H1 (cell line): ENCODE measurements around the gene ZGLP1. TPM values are rescaled to one million over a fixed set of nuclear protein-coding genes. Genes with fewer than 3 reads are reported as not detected.

ENCODE experiments used
- CTCF ChIA-PET: fragments of 300-600 bp; sonication (Branson Sonifier 250); formaldehyde crosslinking; loops from one replicate; lab custom pipeline; 2021; ENCODE audit not compliant: partially characterized antibody; lab: Charles Lee
- POLR2A ChIA-PET: fragments of 300-600 bp; sonication (Branson Sonifier 250); formaldehyde crosslinking; loops from one replicate; lab custom pipeline; 2021; ENCODE audit warnings: inconsistent platforms; ENCODE audit not compliant: partially characterized antibody; lab: Charles Lee
- DNase-seq, 2 experiments: peaks; one replicate each; pipeline versions ENCODE4 v3.0.0 to v3.0.0-alpha.2; 2010 to 2022; ENCODE audit warnings: low spot score in 2 of 2, low read depth in 1 of 2, mixed read lengths in 1 of 2
- FAIRE-seq: peaks from 2 replicates; lab custom pipeline; 2011; peaks lifted over from hg19 to GRCh38; lab: Jason Lieb, UNC
- H2AFZ ChIP-seq: 2 replicates; pipeline ENCODE4 v1.8.1; 2012; ENCODE audit warnings: low read length, inconsistent platforms
- H2AK5ac ChIP-seq: 2 replicates; pipeline ENCODE4 v1.6.1; 2013; ENCODE audit warnings: low read depth, low read length
- H2BK120ac ChIP-seq: replicated peaks from 2 replicates; pipeline ENCODE3; 2013; ENCODE audit warnings: low read depth, low read length, inconsistent platforms
- H2BK12ac ChIP-seq: 2 replicates; pipeline ENCODE4 v1.6.1; 2013; ENCODE audit warnings: low read depth, low read length
- H2BK15ac ChIP-seq: 2 replicates; pipeline ENCODE4 v1.6.1; 2013; ENCODE audit warnings: low read length
- H2BK20ac ChIP-seq: 2 replicates; pipeline ENCODE4 v1.6.1; 2013; ENCODE audit warnings: low read length
- H2BK5ac ChIP-seq: 2 replicates; pipeline ENCODE4 v1.6.1; 2013; ENCODE audit warnings: low read depth, low read length
- H3K14ac ChIP-seq: 2 replicates; pipeline ENCODE4 v1.6.1; 2013; ENCODE audit warnings: inconsistent platforms; ENCODE audit not compliant: insufficient read length
- H3K18ac ChIP-seq: 2 replicates; pipeline ENCODE4 v1.6.1; 2013; ENCODE audit warnings: low read length; ENCODE audit errors: extremely low read depth
- H3K23ac ChIP-seq: 2 replicates; pipeline ENCODE4 v1.6.1; 2013; ENCODE audit warnings: inconsistent platforms; ENCODE audit not compliant: insufficient read length
- H3K23me2 ChIP-seq: 2 replicates; pipeline ENCODE4 v1.6.1; 2013; ENCODE audit warnings: low read depth, low read length
- H3K27ac ChIP-seq: 2 replicates; pipeline ENCODE4 v1.6.1; 2011; ENCODE audit warnings: low read depth, low read length, inconsistent platforms
- H3K27me3 ChIP-seq, 4 experiments: replicated peaks in 1 of 4; 1 replicate in 1 of 4; 2 replicates in 3 of 4; pipeline versions ENCODE4 v1.6.1 to v1.8.1; 2011 to 2013; ENCODE audit warnings: low read length in 3 of 4, mild to moderate bottlenecking in 3 of 4, inconsistent platforms in 2 of 4, mixed read lengths in 2 of 4, moderate library complexity in 1 of 4; ENCODE audit not compliant: control insufficient read depth in 3 of 4, insufficient read depth in 3 of 4; ENCODE audit errors: extremely low read depth in 1 of 4
- H3K36me3 ChIP-seq, 4 experiments: 2 replicates each; pipeline versions ENCODE4 v1.6.1 to v1.8.1; 2011 to 2013; ENCODE audit warnings: mild to moderate bottlenecking in 4 of 4, low read length in 3 of 4, moderate library complexity in 2 of 4, control low read depth in 1 of 4, inconsistent platforms in 1 of 4; ENCODE audit not compliant: insufficient read depth in 4 of 4, control insufficient read depth in 2 of 4
- H3K4ac ChIP-seq: replicated peaks from 2 replicates; pipeline ENCODE3; 2013; ENCODE audit warnings: low read length, low read depth, mixed read lengths, inconsistent platforms; ENCODE audit not compliant: insufficient read length
- H3K4me1 ChIP-seq, 4 experiments: replicated peaks in 1 of 4; 1 replicate in 1 of 4; 2 replicates in 3 of 4; pipeline versions ENCODE4 v1.6.1 to v1.8.1; 2011 to 2013; ENCODE audit warnings: low read length in 3 of 4, inconsistent platforms in 2 of 4, mixed read lengths in 1 of 4; ENCODE audit not compliant: insufficient read depth in 4 of 4, control insufficient read depth in 3 of 4
- H3K4me2 ChIP-seq, 2 experiments: 2 replicates each; pipeline versions ENCODE4 v1.6.1 to v1.8.1; 2011 to 2013; ENCODE audit warnings: low read depth in 2 of 2, low read length in 2 of 2, control low read depth in 1 of 2, inconsistent platforms in 1 of 2, mild to moderate bottlenecking in 1 of 2; ENCODE audit not compliant: insufficient read depth in 1 of 2
- H3K4me3 ChIP-seq, 4 experiments: fragments of 200-600, 300-600 bp in 1 of 4; sonication (generic), shearing (Covaris generic), sonication (Bioruptor Twin) in 1 of 4; 2 replicates each; pipeline versions ENCODE4 v1.5.1 to v1.8.1; 2011 to 2016; ENCODE audit warnings: low read length in 4 of 4, low read depth in 3 of 4, control low read depth in 2 of 4, inconsistent platforms in 2 of 4, mild to moderate bottlenecking in 2 of 4, mixed read lengths in 1 of 4, moderate library complexity in 1 of 4; ENCODE audit not compliant: insufficient read depth in 2 of 4; ENCODE audit errors: extremely low read depth in 1 of 4
- H3K56ac ChIP-seq: replicated peaks from 2 replicates; pipeline ENCODE3; 2013; ENCODE audit warnings: low read depth, mild to moderate bottlenecking, mixed read lengths, low read length, inconsistent platforms; ENCODE audit not compliant: insufficient read length
- H3K79me1 ChIP-seq: 2 replicates; pipeline ENCODE4 v1.6.1; 2013; ENCODE audit warnings: low read depth, low read length, control low read depth
- H3K79me2 ChIP-seq, 2 experiments: 2 replicates each; pipeline versions ENCODE4 v1.6.1 to v1.8.1; 2012 to 2013; ENCODE audit warnings: low read length in 2 of 2, mild to moderate bottlenecking in 2 of 2, inconsistent platforms in 1 of 2; ENCODE audit not compliant: insufficient read depth in 2 of 2, control insufficient read depth in 1 of 2
- H3K9ac ChIP-seq, 4 experiments: replicated peaks in 1 of 4; 1 replicate in 1 of 4; 2 replicates in 3 of 4; pipeline versions ENCODE4 v1.6.1 to v1.8.1; 2011 to 2013; ENCODE audit warnings: low read depth in 3 of 4, low read length in 3 of 4, control low read depth in 2 of 4, mild to moderate bottlenecking in 2 of 4, moderate library complexity in 2 of 4, inconsistent platforms in 1 of 4; ENCODE audit errors: extremely low read depth in 1 of 4
- H3K9me3 ChIP-seq, 2 experiments: 2 replicates each; pipeline versions ENCODE4 v1.6.1 to v1.8.1; 2012 to 2013; ENCODE audit warnings: mild to moderate bottlenecking in 2 of 2, moderate library complexity in 2 of 2, control low read depth in 1 of 2, inconsistent platforms in 1 of 2, low read depth in 1 of 2, low read length in 1 of 2, mixed read lengths in 1 of 2; ENCODE audit not compliant: insufficient read depth in 2 of 2
- H4K20me1 ChIP-seq, 2 experiments: replicated peaks in 1 of 2; 2 replicates each; pipeline versions ENCODE3 to v1.8.1; 2011 to 2013; ENCODE audit warnings: inconsistent platforms in 2 of 2, low read length in 2 of 2, mild to moderate bottlenecking in 1 of 2; ENCODE audit not compliant: insufficient read depth in 2 of 2, control insufficient read depth in 1 of 2
- H4K5ac ChIP-seq: 2 replicates; pipeline ENCODE4 v1.6.1; 2013; ENCODE audit warnings: low read length, low read depth, mixed read lengths, inconsistent platforms; ENCODE audit not compliant: insufficient read length
- H4K8ac ChIP-seq: 2 replicates; pipeline ENCODE4 v1.8.0; 2013; ENCODE audit warnings: mild to moderate bottlenecking, moderate library complexity, low read length, inconsistent platforms; ENCODE audit not compliant: insufficient read depth; ENCODE audit errors: extremely low read depth
- H4K91ac ChIP-seq: replicated peaks from 2 replicates; pipeline ENCODE3; 2013; ENCODE audit warnings: low read length, mixed read lengths, inconsistent platforms; ENCODE audit not compliant: insufficient read length
- BCL11A ChIP-seq, 2 experiments: IDR thresholded peaks; one replicate each; pipeline ENCODE4 v1.6.1; 2011; ENCODE audit warnings: low read depth in 2 of 2, low read length in 2 of 2, mild to moderate bottlenecking in 2 of 2
- BRCA1 ChIP-seq: IDR thresholded peaks from 2 replicates; pipeline ENCODE4 v1.6.1; 2012; ENCODE audit warnings: low read depth, low read length, improper control_type of control experiment
- CBX8 ChIP-seq: fragments of 300-800, 300-1000 bp; sonication (generic); IDR thresholded peaks from 2 replicates; pipeline ENCODE4 v1.7.1; 2016; ENCODE audit warnings: low read depth, low read length, borderline replicate concordance
- CTBP2 ChIP-seq: IDR thresholded peaks from 2 replicates; pipeline ENCODE4 v1.7.0; 2011; ENCODE audit warnings: borderline replicate concordance, mild to moderate bottlenecking, moderate library complexity, mixed read lengths, low read length; ENCODE audit not compliant: insufficient read depth, insufficient read length
- FOSL1 ChIP-seq: IDR thresholded peaks from 2 replicates; pipeline ENCODE4 v1.6.1; 2011; ENCODE audit warnings: mild to moderate bottlenecking, low read depth, low read length, moderate library complexity; ENCODE audit not compliant: insufficient read depth
- KDM1A ChIP-seq: fragments of 200-600, 300-600 bp; sonication (generic); IDR thresholded peaks from 2 replicates; pipeline ENCODE4 v1.7.1; 2016; ENCODE audit warnings: mild to moderate bottlenecking, low read length, borderline replicate concordance
- NRF1 ChIP-seq: IDR thresholded peaks from 2 replicates; pipeline ENCODE4 v1.6.1; 2011; ENCODE audit warnings: mild to moderate bottlenecking, low read depth, low read length, improper control_type of control experiment
- POLR2A ChIP-seq, 2 experiments: IDR thresholded peaks; 1 replicate in 1 of 2; 2 replicates in 1 of 2; pipeline ENCODE4 v1.6.1; 2011; ENCODE audit warnings: low read depth in 2 of 2, low read length in 2 of 2, mild to moderate bottlenecking in 2 of 2; ENCODE audit errors: control extremely low read depth in 1 of 2
- RAD21 ChIP-seq, 2 experiments: IDR thresholded peaks in 1 of 2; conservative IDR thresholded peaks in 1 of 2; 2 replicates each; pipeline ENCODE4 v1.6.1; 2011; ENCODE audit warnings: low read depth in 2 of 2, low read length in 2 of 2, improper control_type of control experiment in 1 of 2, inconsistent platforms in 1 of 2, mild to moderate bottlenecking in 1 of 2, moderate library complexity in 1 of 2
- RBBP5 ChIP-seq: IDR thresholded peaks from 2 replicates; pipeline ENCODE4 v1.7.1; 2012; ENCODE audit warnings: low read depth, mild to moderate bottlenecking, inconsistent platforms, low read length, moderate library complexity, borderline replicate concordance
- SAP30 ChIP-seq: fragments of 300-600 bp; sonication (generic); IDR thresholded peaks from 2 replicates; pipeline ENCODE4 v1.7.1; 2012; ENCODE audit warnings: low read length, moderate library complexity, mild to moderate bottlenecking, inconsistent platforms; ENCODE audit not compliant: insufficient read depth, insufficient replicate concordance
- SP2 ChIP-seq: IDR thresholded peaks from 2 replicates; pipeline ENCODE4 v1.6.1; 2012; ENCODE audit warnings: mild to moderate bottlenecking, low read length, inconsistent platforms
- WGBS, 2 experiments: shearing (Covaris generic) in 1 of 2; methylation state at CpG; one replicate each; pipeline versions ENCODE4 v1.1.6 to v1.1.7; 2013 to 2015; ENCODE audit warnings: low lambda C conversion rate in 2 of 2, mixed read lengths in 2 of 2, inconsistent platforms in 1 of 2, low coverage in 1 of 2, missing lambda C conversion rate in 1 of 2; ENCODE audit not compliant: insufficient replicate concordance in 2 of 2, insufficient coverage in 1 of 2, insufficient read length in 1 of 2; ENCODE audit errors: extremely low coverage in 1 of 2, missing lambda C conversion rate in 1 of 2; 5-methylcytosine and 5-hydroxymethylcytosine counted together
- polyA plus RNA-seq, 7 experiments: library from polyadenylated mRNA; depleted of rRNA in 3 of 7; stranded (reverse) in 5 of 7; unstranded in 2 of 7; fragments of >200 nt in 5 of 7; fragments of 200-250 nt in 2 of 7; gene quantifications; 1 replicate in 5 of 7; 2 replicates in 1 of 7; 4 replicates in 1 of 7; pipeline versions ENCODE4 v1.2.1 to v1.2.3, GENCODE V29; 2011 to 2013; ENCODE audit warnings: missing spikeins in 2 of 7, mixed read lengths in 2 of 7
- total RNA-seq: library from RNA; stranded (reverse); fragmentation: NEBNext Ultra II Directional; extraction: Animal tissue kit (Norgen Biotek cat#: 25700); gene quantifications from 2 replicates; pipeline ENCODE4 v1.2.1, GENCODE V29; 2021

The ZGLP1 gene
- total and polyA plus RNA-seq, 2 of the 8 experiments (the other 6 are each of a cell fraction or from before 2014, with no cell fraction given), result 4.2 to 5.1 TPM

GRCh38 chr19:10305139-10305806 lies 4.3 kb downstream of the ZGLP1 start:
- Histone ChIP-seq H3K4me1 (no peaks in the 10 kb centered on the region), H2BK15ac (no peak overlapping the region), H4K8ac (peak overlapping the region; percentile 25; the same call in 1 of the 2 replicates), H2BK5ac (no peak overlapping the region), H3K36me3 (peaks cover 0 to 6% (median 0%) of the 10 kb centered on the region in 4 experiments; a peak in 1 of 8 replicates), H3K23ac (no peak overlapping the region), H3K4me2 (no peak overlapping the region), H3K23me2 (no peaks in the 10 kb centered on the region), H3K14ac (no peak overlapping the region), H3K27ac (no peak overlapping the region), H2BK12ac (no peak overlapping the region), H3K4me3 (no peak overlapping the region), H3K27me3 (no peaks in the 10 kb centered on the region), H2BK120ac (no peak overlapping the region), H4K91ac (no peak overlapping the region), H3K56ac (no peak overlapping the region), H2BK20ac (no peak overlapping the region), H3K79me2 (no peaks in the 10 kb centered on the region), H2AK5ac (no peak overlapping the region), H3K18ac (no peak overlapping the region; the same call in 1 of the 2 replicates), H3K4ac (no peak overlapping the region), H3K79me1 (no peaks in the 10 kb centered on the region), H4K20me1 (no peaks in the 10 kb centered on the region), H3K9ac (no peak overlapping the region), H4K5ac (no peak overlapping the region), H2AFZ (no peak overlapping the region), H3K9me3 (no peaks in the 10 kb centered on the region)
- CTCF ChIA-PET, result interaction anchor here (0.7 to 2.5 kb wide), 7 partner anchors 9 to 132 kb away, joined by 3 to 10 read pairs (median 4); no protein-coding TSS in a partner anchor
- DNase-seq, result no peak
- POLR2A ChIA-PET, result interaction anchor here (0.7 to 2.0 kb wide), 7 partner anchors 9 to 115 kb away, joined by 4 to 7 read pairs (median 5); partner anchors contain the start of genes ICAM5 and RAVER1
- FAIRE-seq, result no peak
- 90% methylated on average over 16 of the region's 17 CpGs; no CpG with 5 or more reads in 1 of the 2 experiments for WGBS, 2 experiments
- TF ChIP-seq CBX8 (no peak), POLR2A (IDR thresholded peaks at IDR 0.05; ENCODE audit: control extremely low read depth in 1 of 2, low read depth in 2 of 2, low read length in 2 of 2) (no peak), RBBP5 (no peak), BRCA1 (no peak), SP2 (no peak), BCL11A (IDR thresholded peaks at IDR 0.05; ENCODE audit: low read depth in 2 of 2, low read length in 2 of 2) (no peak), KDM1A (no peak), CTBP2 (no peak), SAP30 (no peak), NRF1 (no peak), FOSL1 (no peak), RAD21 (IDR thresholded peaks at IDR 0.05 in 1 of 2, conservative IDR thresholded peaks at IDR 0.05 in 1 of 2; ENCODE audit: low read depth in 2 of 2, low read length in 2 of 2) (no peak)
